NT2/D1 (cell line): ENCODE results near the gene TNS1.

Experiments used
- YY1 ChIP-seq: IDR thresholded peaks from 2 replicates; pipeline ENCODE4 v1.6.1; 2011; ENCODE audit not compliant: insufficient read length, insufficient read depth
- ZNF274 ChIP-seq: IDR thresholded peaks from 2 replicates; pipeline ENCODE4 v1.6.1; 2011; ENCODE audit warnings: mild to moderate bottlenecking, low read depth, low read length

GRCh38 chr2:217929757-217930707, 72.8 kb downstream of the TNS1 start:
- TF ChIP-seq ZNF274 (no peak), YY1 (no peak)
